PFSK-1 (cell line): Measurements from ENCODE around the gene CLEC1A.

ENCODE experiments used
- POLR2AphosphoS5 ChIP-seq: IDR thresholded peaks from 2 replicates; pipeline ENCODE4 v1.6.1; 2012; ENCODE audit warnings: low read depth, mild to moderate bottlenecking, control low read depth, low read length, moderate library complexity
- REST ChIP-seq, 2 experiments: IDR thresholded peaks; 2 replicates each; pipeline versions ENCODE4 v1.6.1 to v1.8.0; 2011 to 2012; ENCODE audit warnings: low read depth in 2 of 2, low read length in 2 of 2, control low read depth in 1 of 2, inconsistent platforms in 1 of 2, mild to moderate bottlenecking in 1 of 2, moderate library complexity in 1 of 2; ENCODE audit not compliant: insufficient read depth in 1 of 2

GRCh38 chr12:10069976-10070375, 28.8 kb downstream of the CLEC1A start:
- TF ChIP-seq REST (IDR thresholded peaks at IDR 0.05; ENCODE audit: insufficient read depth in 1 of 2, low read depth in 2 of 2, low read length in 2 of 2) = no peak
- TF ChIP-seq POLR2AphosphoS5 = no peak
